Neuronal stem cell (in vitro differentiated cells): ENCODE data around the gene KIF21B. TPM values are rescaled to one million over a fixed set of nuclear protein-coding genes. Genes with fewer than 3 reads are reported as not detected.

Source experiments
- DNase-seq: peaks from one replicate; pipeline ENCODE4 v3.0.0-alpha.2; 2013; ENCODE audit warnings: low spot score
- H2AFZ ChIP-seq: one replicate; pipeline ENCODE4 v1.6.1; 2013; ENCODE audit warnings: mild to moderate bottlenecking, low read length, inconsistent platforms
- H2AK5ac ChIP-seq: 2 replicates; pipeline ENCODE4 v1.6.1; 2013; ENCODE audit warnings: low read depth, mild to moderate bottlenecking, inconsistent platforms, low read length, moderate library complexity, mixed read lengths
- H2BK120ac ChIP-seq: 2 replicates; pipeline ENCODE4 v1.6.1; 2013; ENCODE audit warnings: low read depth, mild to moderate bottlenecking, inconsistent platforms, low read length, moderate library complexity, mixed read lengths
- H2BK12ac ChIP-seq: one replicate; pipeline ENCODE4 v1.6.1; 2013; ENCODE audit warnings: low read length, inconsistent platforms
- H2BK15ac ChIP-seq: 2 replicates; pipeline ENCODE4 v1.6.1; 2013; ENCODE audit warnings: mild to moderate bottlenecking, low read length, inconsistent platforms, mixed read lengths
- H2BK5ac ChIP-seq: one replicate; pipeline ENCODE4 v1.6.1; 2013; ENCODE audit warnings: inconsistent platforms, mild to moderate bottlenecking, low read length, moderate library complexity
- H3K14ac ChIP-seq: one replicate; pipeline ENCODE4 v1.6.1; 2013; ENCODE audit warnings: low read length, inconsistent platforms
- H3K18ac ChIP-seq: 2 replicates; pipeline ENCODE4 v1.6.1; 2013; ENCODE audit warnings: low read length, inconsistent platforms
- H3K23ac ChIP-seq: 2 replicates; pipeline ENCODE4 v1.6.1; 2013; ENCODE audit warnings: low read depth, mild to moderate bottlenecking, mixed read lengths, low read length, inconsistent platforms; ENCODE audit not compliant: poor library complexity
- H3K27ac ChIP-seq: replicated peaks from 3 replicates; pipeline ENCODE4 v1.5.1; 2013; ENCODE audit warnings: low read length, inconsistent platforms
- H3K27me3 ChIP-seq, 3 experiments: 2 replicates each; pipeline ENCODE4 v1.6.1; 2013; ENCODE audit warnings: low read length in 3 of 3, mild to moderate bottlenecking in 2 of 3, inconsistent platforms in 1 of 3, low read depth in 1 of 3, mixed read lengths in 1 of 3, moderate library complexity in 1 of 3; ENCODE audit not compliant: control insufficient read depth in 3 of 3, insufficient read depth in 3 of 3
- H3K36me3 ChIP-seq, 2 donors: replicated peaks in 1 of 2; 2 replicates each; pipeline ENCODE4 v1.6.1; 2013; ENCODE audit warnings: low read length in 2 of 2; ENCODE audit not compliant: control insufficient read depth in 2 of 2, insufficient read depth in 2 of 2
- H3K4ac ChIP-seq: 2 replicates; pipeline ENCODE4 v1.6.1; 2013; ENCODE audit warnings: inconsistent platforms, mild to moderate bottlenecking, low read length, moderate library complexity
- H3K4me1 ChIP-seq, 2 donors: 1 replicate in 1 of 2; 2 replicates in 1 of 2; pipeline ENCODE4 v1.6.1; 2013; ENCODE audit warnings: low read length in 2 of 2, low read depth in 1 of 2; ENCODE audit not compliant: control insufficient read depth in 2 of 2, insufficient read depth in 1 of 2
- H3K4me2 ChIP-seq: one replicate; pipeline ENCODE4 v1.6.1; 2013; ENCODE audit warnings: mild to moderate bottlenecking, low read length, inconsistent platforms; ENCODE audit not compliant: insufficient read depth, poor library complexity, severe bottlenecking
- H3K4me3 ChIP-seq, 2 donors: 2 replicates each; pipeline ENCODE4 v1.5.1; 2013; ENCODE audit warnings: low read length in 2 of 2, mild to moderate bottlenecking in 2 of 2, inconsistent platforms in 1 of 2, moderate library complexity in 1 of 2
- H3K79me1 ChIP-seq: one replicate; pipeline ENCODE4 v1.6.1; 2013; ENCODE audit warnings: low read depth, mild to moderate bottlenecking, inconsistent platforms, low read length, moderate library complexity
- H3K9ac ChIP-seq: one replicate; pipeline ENCODE4 v1.6.1; 2013; ENCODE audit warnings: mild to moderate bottlenecking, low read depth, low read length, inconsistent platforms; ENCODE audit not compliant: poor library complexity
- H3K9me3 ChIP-seq, 2 donors: replicated peaks in 1 of 2; 2 replicates each; pipeline versions ENCODE3 to v1.6.1; 2013; ENCODE audit warnings: low read length in 2 of 2, mild to moderate bottlenecking in 2 of 2, inconsistent platforms in 1 of 2, low read depth in 1 of 2, mixed read lengths in 1 of 2, moderate library complexity in 1 of 2; ENCODE audit not compliant: control insufficient read depth in 2 of 2, insufficient read depth in 1 of 2
- H4K8ac ChIP-seq: one replicate; pipeline ENCODE4 v1.6.1; 2013; ENCODE audit warnings: low read depth, mild to moderate bottlenecking, inconsistent platforms, low read length, moderate library complexity
- H4K91ac ChIP-seq: one replicate; pipeline ENCODE4 v1.6.1; 2013; ENCODE audit warnings: low read length, low read depth, mild to moderate bottlenecking, inconsistent platforms; ENCODE audit not compliant: poor library complexity
- WGBS, 2 donors: extraction: QIAGEN DNeasy Blood & Tissue Kit; methylation state at CpG; one replicate each; pipeline ENCODE4 v1.1.7; 2013; ENCODE audit warnings: missing lambda C conversion rate in 2 of 2, mixed read lengths in 1 of 2; ENCODE audit not compliant: insufficient read length in 2 of 2, insufficient replicate concordance in 1 of 2; ENCODE audit errors: extremely low coverage in 2 of 2; 5-methylcytosine and 5-hydroxymethylcytosine counted together
- polyA plus RNA-seq, 2 experiments: library from polyadenylated mRNA; stranded (reverse); fragments of 200-250 nt; gene quantifications; one replicate each; pipeline ENCODE4 v1.2.3, GENCODE V29; 2013

Gene KIF21B
- 8.0 TPM for polyA plus RNA-seq (2013, experiment 1 of 2)
- 8.0 TPM for polyA plus RNA-seq (2013, experiment 2 of 2)

GRCh38 chr1:201023517-201023902 lies at the start of gene KIF21B:
TSS of gene KIF21B (minus strand) at chr1:201023714. CDS start at chr1:201023383, 331 bp downstream.
- no peaks in the 10 kb centered on the region for H3K36me3 ChIP-seq
- peak; percentile 87 for DNase-seq
- peak within 1 kb of the TSS; percentile 87 for H3K4me2 ChIP-seq
- peak within 1 kb of the TSS; percentile 60 to 84 for H3K4me3 ChIP-seq
- H3K27me3 ChIP-seq = peaks cover 0 to 6% (median 0%) of the 10 kb centered on the region in 3 experiments
- peak within 1 kb of the TSS; percentile 92 for H2AFZ ChIP-seq
- peak within 1 kb of the TSS; percentile 88 for H3K9ac ChIP-seq
- H2BK120ac ChIP-seq = no peak within 1 kb of the TSS
- peak within 1 kb of the TSS; percentile 11 for H3K23ac ChIP-seq
- H3K4ac ChIP-seq = no peak within 1 kb of the TSS
- no peak within 1 kb of the TSS for H2BK5ac ChIP-seq
- no peak within 1 kb of the TSS for H4K8ac ChIP-seq
- no peak within 1 kb of the TSS for H2BK12ac ChIP-seq
- H3K14ac ChIP-seq = no peak within 1 kb of the TSS
- peak within 1 kb of the TSS; percentile 94 for H3K18ac ChIP-seq
- no peaks in the 10 kb centered on the region for H3K79me1 ChIP-seq
- peak within 1 kb of the TSS; percentile 51 for H2AK5ac ChIP-seq
- H3K27ac ChIP-seq = no peak within 1 kb of the TSS
- H3K4me1 ChIP-seq = peaks cover 30 to 39% of the 10 kb centered on the region in 2 donors
- WGBS, 2 donors = no CpG with 5 or more reads among the region's 53 CpGs
- peak within 1 kb of the TSS; percentile 75 for H2BK15ac ChIP-seq
- H3K9me3 ChIP-seq = no peaks in the 10 kb centered on the region
- no peak within 1 kb of the TSS for H4K91ac ChIP-seq

- Histone ChIP-seq H3K79me1 (no peaks in the 10 kb centered on the region), H3K18ac (peak overlapping the region; percentile 11), H3K4me1 (peaks cover 8 to 25% of the 10 kb centered on the region in 2 donors), H2AK5ac (peak overlapping the region; percentile 70), H2BK120ac (no peak overlapping the region), H4K91ac (no peak overlapping the region), H2BK15ac (no peak overlapping the region), H3K9me3 (no peaks in the 10 kb centered on the region), H3K27ac (no peak overlapping the region), H2BK5ac (no peak overlapping the region), H3K27me3 (no peaks in the 10 kb centered on the region), H2BK12ac (no peak overlapping the region), H3K14ac (no peak overlapping the region), H3K9ac (no peak overlapping the region), H3K36me3 (no peaks in the 10 kb centered on the region), H3K23ac (no peak overlapping the region), H3K4me2 (no peak overlapping the region), H4K8ac (no peak overlapping the region), H2AFZ (no peak overlapping the region), H3K4ac (no peak overlapping the region), H3K4me3 (no peak overlapping the region)
- WGBS, 2 donors = no CpG with 5 or more reads among the region's 6 CpGs
- DNase-seq = no peak
Observed at GRCh38 chr1:201072922-201073321, 49.4 kb upstream of the KIF21B start.

GRCh38 chr1:201072149-201072548 lies 48.6 kb upstream of the KIF21B start:
- no peak for DNase-seq
- H3K14ac ChIP-seq = no peak overlapping the region

GRCh38 chr1:201069636-201070035 lies 46.1 kb upstream of the KIF21B start:
- H3K79me1 ChIP-seq = no peaks in the 10 kb centered on the region
- peaks cover 0 to 13% (median 0%) of the 10 kb centered on the region in 3 experiments for H3K27me3 ChIP-seq
- no peak overlapping the region for H3K4ac ChIP-seq
- peak overlapping the region; percentile 71 for H2AK5ac ChIP-seq
- H4K91ac ChIP-seq = peak overlapping the region; percentile 11
- no peak overlapping the region for H3K4me2 ChIP-seq
- no peaks in the 10 kb centered on the region for H3K9me3 ChIP-seq
- no CpG with 5 or more reads among the region's 3 CpGs for whole genome bisulfite sequencing, 2 donors
- peak overlapping the region; percentile 84 for H3K18ac ChIP-seq
- H3K9ac ChIP-seq = peak overlapping the region; percentile 68
- no peak overlapping the region for H4K8ac ChIP-seq
- H3K14ac ChIP-seq = no peak overlapping the region
- H3K4me1 ChIP-seq = peaks cover 8 to 25% of the 10 kb centered on the region in 2 donors
- peak overlapping the region; percentile 30 for H2BK5ac ChIP-seq
- H2BK12ac ChIP-seq = peak overlapping the region; percentile 75
- DNase-seq = no peak
- H3K23ac ChIP-seq = peak overlapping the region; percentile 23
- peak overlapping the region; percentile 83 for H2AFZ ChIP-seq
- H2BK120ac ChIP-seq = no peak overlapping the region
- H3K36me3 ChIP-seq = no peaks in the 10 kb centered on the region
- H2BK15ac ChIP-seq = no peak overlapping the region
- H3K4me3 ChIP-seq = no peak overlapping the region
- no peak overlapping the region for H3K27ac ChIP-seq

More at GRCh38 chr1:201072149-201072548, 48.6 kb upstream of the KIF21B start:
- no peak overlapping the region for H3K23ac ChIP-seq
- no CpG with 5 or more reads among the region's 5 CpGs for WGBS, 2 donors
- H3K4me3 ChIP-seq = no peak overlapping the region
- H3K9ac ChIP-seq = no peak overlapping the region
- no peak overlapping the region for H4K8ac ChIP-seq
- H3K4me1 ChIP-seq = peaks cover 8 to 25% of the 10 kb centered on the region in 2 donors
- H4K91ac ChIP-seq = no peak overlapping the region
- no peak overlapping the region for H2BK15ac ChIP-seq
- no peak overlapping the region for H3K18ac ChIP-seq
- no peak overlapping the region for H3K4ac ChIP-seq
- no peak overlapping the region for H2BK5ac ChIP-seq
- H3K9me3 ChIP-seq = no peaks in the 10 kb centered on the region
- no peak overlapping the region for H2AFZ ChIP-seq
- H3K36me3 ChIP-seq = no peaks in the 10 kb centered on the region
- H2BK12ac ChIP-seq = no peak overlapping the region
- H3K27ac ChIP-seq = no peak overlapping the region
- no peak overlapping the region for H2AK5ac ChIP-seq
- peaks cover 0 to 8% (median 0%) of the 10 kb centered on the region in 3 experiments for H3K27me3 ChIP-seq
- no peaks in the 10 kb centered on the region for H3K79me1 ChIP-seq
- H2BK120ac ChIP-seq = no peak overlapping the region
- H3K4me2 ChIP-seq = no peak overlapping the region
